Endometrial microvascular endothelial cells (primary cell): ENCODE results near the gene DENND11. TPM values are rescaled to one million over a fixed set of nuclear protein-coding genes. Genes with fewer than 3 reads are reported as not detected.
"Not testable (repeated sequence)": the region's sequence is repeated elsewhere in the genome, so short reads cannot be mapped to it uniquely, and the experiment has no call there.

ENCODE experiments used
- in situ Hi-C: cut with HindIII; loops from 2 replicates; pipeline ENCODE4 v1.10.0; 2017; ENCODE audit warnings: low sequenced_read_pairs, low pct_unique_long_range_greater_than_20kb; ENCODE audit errors: inconsistent ontology term
- total RNA-seq: library from RNA; depleted of rRNA; stranded (reverse); fragments of >200 nt; gene quantifications from one replicate; pipeline ENCODE4 v1.2.3, GENCODE V29; 2015; ENCODE audit errors: inconsistent ontology term

Gene DENND11
- total RNA-seq, 1 donor from 2014 or later, result 13.8 TPM

DNA sequence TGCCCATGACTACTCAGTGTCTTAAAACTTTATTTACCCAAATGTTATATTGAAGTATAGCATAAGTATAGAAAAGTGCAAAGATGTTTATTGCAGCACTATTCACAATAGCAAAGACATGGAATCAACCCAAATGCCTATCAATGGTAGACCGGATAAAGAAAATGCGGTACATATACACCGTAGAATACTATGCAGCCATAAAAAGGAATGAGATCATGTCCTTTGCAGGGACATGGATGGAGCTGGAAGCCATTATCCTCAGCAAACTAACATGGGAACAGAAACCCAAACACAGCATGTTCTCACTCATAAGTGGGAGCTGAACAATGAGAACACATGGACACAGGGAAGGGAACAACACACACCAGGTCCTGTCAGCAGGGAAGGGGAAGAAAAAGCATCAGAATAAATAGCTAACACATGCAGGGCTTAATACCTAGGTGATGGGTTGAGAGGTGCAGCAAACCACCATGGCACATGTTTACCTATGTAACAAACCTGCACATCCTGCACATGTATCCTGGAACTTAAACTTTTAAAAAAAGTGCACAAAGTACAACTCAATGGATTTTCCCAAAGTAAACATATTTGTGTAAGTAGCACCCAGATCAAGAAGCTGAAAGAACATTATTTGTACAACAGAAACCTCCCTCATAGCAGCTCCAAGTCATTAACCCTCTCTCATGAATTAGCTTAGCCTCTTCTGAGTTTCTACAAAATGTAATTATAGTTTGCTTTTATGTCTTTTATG is 12.7 kb downstream of the DENND11 start:
- in situ Hi-C loops, result not testable (repeated sequence)

GRCh38 chr7:141688043-141688442 is 13.9 kb downstream of the DENND11 start:
- in situ Hi-C loops, result no loop called here

DNA sequence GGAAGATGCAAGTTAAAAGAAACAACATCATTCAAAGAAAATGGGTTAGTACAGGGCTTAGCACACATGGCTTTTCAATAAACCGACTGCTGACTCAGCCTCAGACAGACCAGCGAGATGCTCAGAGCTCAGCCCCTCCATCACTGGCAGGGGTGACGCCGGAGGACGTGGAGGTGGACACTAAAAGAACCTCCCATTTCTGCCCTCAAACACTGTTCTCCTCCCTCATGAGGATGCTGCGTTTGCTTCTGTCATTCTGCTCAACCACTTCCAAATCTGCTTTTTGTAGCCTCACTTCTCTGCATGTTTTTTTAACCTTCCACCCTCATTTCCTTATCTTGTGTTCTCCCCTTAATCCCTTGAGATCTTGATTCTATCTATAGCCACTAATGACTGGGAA is 15.3 kb downstream of the DENND11 start:
- in situ Hi-C loops, result no loop called here

- in situ Hi-C loops, result no loop called here
Measured at GRCh38 chr7:141686074-141686473, 15.9 kb downstream of the DENND11 start.

- in situ Hi-C loops, result no loop called here
Measured at GRCh38 chr7:141685285-141686023, 16.5 kb downstream of the DENND11 start.

GRCh38 chr7:141679014-141679413 is 23.0 kb downstream of the DENND11 start:
- in situ Hi-C loops, result no loop called here

- in situ Hi-C loops, result no loop called here
Measured at GRCh38 chr7:141676618-141677017, 25.3 kb downstream of the DENND11 start.

GRCh38 chr7:141675436-141676215 is 26.3 kb downstream of the DENND11 start:
- in situ Hi-C loops, result no loop called here

GRCh38 chr7:141674702-141675101 is 27.3 kb downstream of the DENND11 start:
- in situ Hi-C loops, result no loop called here

DNA sequence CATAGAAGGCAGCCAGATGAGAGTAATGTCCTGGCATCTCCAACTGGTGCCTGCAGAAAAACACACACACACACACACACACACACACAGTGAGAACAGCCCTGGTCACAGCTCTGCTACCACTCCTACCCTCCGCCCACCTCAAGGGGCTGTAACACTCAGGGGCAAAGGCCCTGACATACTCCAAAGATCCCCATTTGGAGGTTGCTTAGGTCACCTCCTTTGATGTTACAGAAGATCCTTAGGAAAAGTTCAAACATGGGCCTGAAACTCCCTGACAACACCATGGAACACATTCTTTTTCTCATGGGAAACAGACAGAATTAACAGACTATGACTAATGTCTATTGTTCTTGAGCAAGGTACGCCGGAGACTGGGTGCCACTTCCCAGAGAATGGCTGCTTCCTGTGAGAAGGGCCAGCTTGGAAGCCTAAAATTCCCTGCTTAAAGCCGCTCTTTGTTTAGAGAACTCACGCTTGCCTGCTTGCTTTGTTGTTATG is 27.7 kb downstream of the DENND11 start:
- in situ Hi-C loops, result no loop called here

GRCh38 chr7:141673346-141673745 is 28.6 kb downstream of the DENND11 start:
- in situ Hi-C loops, result no loop called here

DNA sequence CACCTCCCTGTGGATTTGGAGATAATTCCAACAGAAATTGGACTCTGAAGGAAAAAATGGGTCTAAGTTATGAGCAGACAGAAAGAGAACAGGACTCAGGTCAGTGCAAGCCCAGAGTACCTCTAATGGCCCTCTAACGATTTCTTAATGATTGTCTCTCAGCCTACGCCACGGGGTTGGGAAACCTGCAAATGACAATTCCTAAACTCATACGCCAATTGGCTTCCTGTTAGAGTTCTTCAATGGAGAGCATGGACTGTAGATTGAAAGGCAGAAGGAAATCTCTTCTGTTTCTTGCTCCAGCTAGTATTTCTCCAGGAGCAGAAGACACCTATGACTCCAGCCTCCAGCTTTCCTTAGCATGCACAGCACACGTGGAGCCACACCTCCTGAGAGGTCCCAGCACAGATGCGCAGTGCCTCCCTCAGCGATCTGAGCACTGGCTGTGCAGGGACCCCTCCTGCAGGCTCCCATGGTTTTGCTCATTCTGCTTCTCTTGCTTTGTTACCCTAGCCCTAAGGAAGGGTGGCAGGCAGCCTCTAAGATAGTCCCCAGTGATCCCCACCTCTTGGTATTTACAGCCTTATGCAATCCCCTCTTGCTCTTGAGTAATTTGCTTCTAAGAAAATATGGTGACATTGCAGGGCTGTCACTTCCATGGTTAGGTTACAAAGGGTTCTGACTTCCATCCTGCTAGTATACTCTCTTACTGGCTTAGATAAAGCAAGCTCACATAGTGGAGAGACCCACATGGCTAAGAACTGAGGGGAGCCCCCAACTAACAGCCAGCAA is 30.1 kb downstream of the DENND11 start:
- in situ Hi-C loops, result no loop called here

GRCh38 chr7:141668853-141669252 is 33.1 kb downstream of the DENND11 start:
- in situ Hi-C loops, result no loop called here

- in situ Hi-C loops, result no loop called here
Measured at GRCh38 chr7:141666071-141666470, 35.9 kb downstream of the DENND11 start.

DNA sequence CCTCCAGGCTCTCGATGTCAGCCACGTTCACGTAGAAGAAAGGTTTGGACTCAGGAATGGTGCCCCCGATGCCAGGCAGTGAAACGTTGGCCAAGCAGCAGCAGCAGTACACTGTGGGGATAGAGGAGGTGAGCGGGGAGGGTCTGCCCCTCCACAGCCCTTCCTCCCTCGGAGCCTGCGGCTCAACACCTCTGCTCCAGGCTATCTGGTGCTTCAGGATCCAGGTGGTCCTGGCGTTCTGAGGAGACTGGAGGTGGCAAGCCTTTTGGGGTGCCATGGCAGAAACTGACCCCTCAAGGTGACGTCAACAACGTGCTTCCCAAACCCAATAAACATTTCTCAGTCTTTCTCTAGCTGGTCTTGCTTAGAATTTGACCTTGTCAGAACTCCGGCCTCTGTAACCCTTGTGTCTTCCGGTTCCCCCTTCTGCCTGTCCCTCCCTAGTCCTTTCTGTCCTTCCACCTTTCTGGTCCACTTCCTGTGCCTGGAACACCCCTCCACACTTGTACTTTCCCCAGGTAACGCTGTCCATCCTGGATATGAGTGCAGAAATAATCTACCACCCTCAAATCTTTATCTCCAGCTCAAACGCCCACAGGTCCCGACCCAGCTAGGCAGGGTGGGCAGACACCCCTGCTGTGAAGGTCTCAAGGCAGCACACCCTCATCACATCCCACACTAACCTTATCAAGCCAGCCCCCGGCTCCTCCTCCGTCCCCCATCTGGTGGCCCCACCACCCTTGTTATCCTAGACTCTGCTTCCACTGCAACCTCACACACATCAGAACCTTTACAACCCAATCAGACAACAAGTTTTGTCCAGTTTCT is 36.5 kb downstream of the DENND11 start:
- in situ Hi-C loops, result no loop called here

DNA sequence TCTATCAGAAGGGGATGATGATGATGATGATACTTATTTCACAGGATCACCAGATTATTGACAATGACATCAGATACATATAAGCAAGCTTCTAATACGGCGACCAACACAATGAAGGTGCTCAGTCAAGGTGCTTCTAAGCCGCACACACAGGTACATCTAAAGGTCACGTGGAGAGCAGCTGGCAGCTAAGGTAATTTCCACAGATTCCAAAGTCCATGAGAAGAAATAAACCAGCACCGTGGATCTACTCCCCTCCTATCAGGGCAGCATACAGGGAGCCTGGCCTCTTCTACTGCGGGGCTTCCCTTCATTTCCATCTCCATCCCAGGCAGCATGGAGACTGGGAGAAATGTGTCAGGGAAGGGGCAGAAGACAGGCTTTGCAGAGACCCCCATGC is 37.5 kb downstream of the DENND11 start:
- in situ Hi-C loops, result no loop called here

- in situ Hi-C loops, result no loop called here
Measured at GRCh38 chr7:141663081-141663849, 38.7 kb downstream of the DENND11 start.
